GM10248 (cell line): ENCODE results near the gene XRCC2.

Source experiments
- CTCF ChIA-PET: fragments of 300-600 bp; sonication (Branson Sonifier 250); formaldehyde crosslinking; extraction: SDS; loops from one replicate; lab custom pipeline; 2021; ENCODE audit warnings: antibody characterized with exemption; lab: Yijun Ruan, JAX
- POLR2A ChIA-PET: fragments of 350-650 bp; sonication (Branson Sonifier 250); formaldehyde crosslinking; extraction: SDS; loops from one replicate; lab custom pipeline; 2020; ENCODE audit warnings: antibody characterized with exemption; lab: Yijun Ruan, JAX
- DNase-seq: peaks from one replicate; pipeline ENCODE4 v3.0.0; 2012; ENCODE audit errors: extremely low spot score
- CTCF ChIP-seq: IDR thresholded peaks from 2 replicates; pipeline ENCODE4 v1.5.1; 2012; ENCODE audit warnings: mild to moderate bottlenecking, low read depth; ENCODE audit errors: extremely low read depth, missing control alignments, control extremely low read depth

The XRCC2 gene

GRCh38 chr7:152619027-152619739 is 56.8 kb downstream of the XRCC2 start:
- ChIA-PET CTCF (no interaction called here), POLR2A (no interaction called here)
- no peak for TF ChIP-seq CTCF
- no peak for DNase-seq

GRCh38 chr7:152618427-152618826 is 57.5 kb downstream of the XRCC2 start:
- TF ChIP-seq CTCF = no peak
- DNase-seq = no peak
- CTCF ChIA-PET = no interaction called here
- POLR2A ChIA-PET = no interaction called here

GRCh38 chr7:152617056-152617455 is 58.9 kb downstream of the XRCC2 start:
- TF ChIP-seq CTCF = no peak
- CTCF ChIA-PET = no interaction called here
- POLR2A ChIA-PET = no interaction called here
- no peak for DNase-seq

GRCh38 chr7:152615031-152615741 is 60.8 kb downstream of the XRCC2 start:
- ChIA-PET CTCF (interaction anchor here (1.1 kb wide), 1 partner anchor 15 kb away, joined by 3 read pairs; no protein-coding TSS in a partner anchor), POLR2A (no interaction called here)
- TF ChIP-seq CTCF = no peak
- no peak for DNase-seq

GRCh38 chr7:152608656-152609055 is 67.3 kb downstream of the XRCC2 start:
- DNase-seq = no peak
- ChIA-PET POLR2A (no interaction called here), CTCF (interaction anchor here (1.5 kb wide), 1 partner anchor 15 kb away, joined by 5 read pairs; no protein-coding TSS in a partner anchor)
- TF ChIP-seq CTCF = no peak

GRCh38 chr7:152608208-152608607 is 67.7 kb downstream of the XRCC2 start:
- ChIA-PET CTCF (interaction anchor here (0.8 to 1.5 kb wide), 2 partner anchors 14 to 16 kb away, joined by 3 to 5 read pairs; no protein-coding TSS in a partner anchor), POLR2A (no interaction called here)
- no peak for DNase-seq
- TF ChIP-seq CTCF = no peak
